Measurements from ENCODE around the gene AGFG2.
"Not testable (repeated sequence)": the region's sequence is repeated elsewhere in the genome, so short reads cannot be mapped to it uniquely, and the experiment has no call there.

Gene AGFG2

GRCh38 chr7:100532165-100533022 lies 6.6 kb upstream of the AGFG2 start:
- Histone ChIP-seq H3K4me3 (replicated peaks; ENCODE audit: insufficient read depth, low read length) (no peak overlapping the region), H3K27ac (replicated peaks) (no peak overlapping the region), H3K27me3 (ENCODE audit: insufficient read depth, poor library complexity, severe bottlenecking) (no peaks in the 10 kb centered on the region)
- TF ChIP-seq SPI1 (IDR thresholded peaks at IDR 0.05; ENCODE audit: borderline replicate concordance, low read depth) (no peak), POLR2AphosphoS5 (IDR thresholded peaks at IDR 0.05; ENCODE audit: low read depth) (no peak), REST (IDR thresholded peaks at IDR 0.05; ENCODE audit: insufficient replicate concordance, low read depth) (no peak), GABPA (IDR thresholded peaks at IDR 0.05; ENCODE audit: low read depth) (no peak), CTCF (IDR thresholded peaks at IDR 0.05; ENCODE audit: insufficient read depth, low read length) (no peak)
- no peak for DNase-seq (ENCODE audit: low read depth in 1 of 2, low spot score in 1 of 2)

- H3K27ac ChIP-seq (replicated peaks), result not testable (repeated sequence)
Measured at GRCh38 chr7:100535982-100536381, 3.0 kb upstream of the AGFG2 start.

GRCh38 chr7:100536695-100537094 lies 2.3 kb upstream of the AGFG2 start:
- not testable (repeated sequence) for H3K27me3 ChIP-seq (ENCODE audit: insufficient read depth, poor library complexity, severe bottlenecking); H3K27ac ChIP-seq (replicated peaks); DNase-seq (ENCODE audit: low read depth in 1 of 2, low spot score in 1 of 2); H3K4me3 ChIP-seq (replicated peaks; ENCODE audit: insufficient read depth, low read length)

More at GRCh38 chr7:100535982-100536381, 3.0 kb upstream of the AGFG2 start:
- not testable (repeated sequence) for H3K27me3 ChIP-seq (ENCODE audit: insufficient read depth, poor library complexity, severe bottlenecking); H3K4me3 ChIP-seq (replicated peaks; ENCODE audit: insufficient read depth, low read length); DNase-seq (ENCODE audit: low read depth in 1 of 2, low spot score in 1 of 2)

- H3K27me3 ChIP-seq (ENCODE audit: insufficient read depth, poor library complexity, severe bottlenecking), result no peaks in the 10 kb centered on the region
- DNase-seq (ENCODE audit: low read depth in 1 of 2, low spot score in 1 of 2), result no peak
- H3K27ac ChIP-seq (replicated peaks), result peak overlapping the region; percentile 49
Measured at GRCh38 chr7:100538348-100538653, 702 bp upstream of the AGFG2 start.

More at GRCh38 chr7:100538348-100538653, 702 bp upstream of the AGFG2 start:
- H3K4me3 ChIP-seq (replicated peaks; ENCODE audit: insufficient read depth, low read length), result peak overlapping the region; percentile 37
- TF ChIP-seq CTCF (IDR thresholded peaks at IDR 0.05; ENCODE audit: insufficient read depth, low read length), result no peak
- no peak for TF ChIP-seq POLR2AphosphoS5 (IDR thresholded peaks at IDR 0.05; ENCODE audit: low read depth)
- TF ChIP-seq REST (IDR thresholded peaks at IDR 0.05; ENCODE audit: insufficient replicate concordance, low read depth), result no peak
- TF ChIP-seq GABPA (IDR thresholded peaks at IDR 0.05; ENCODE audit: low read depth), result no peak
- no peak for TF ChIP-seq SPI1 (IDR thresholded peaks at IDR 0.05; ENCODE audit: borderline replicate concordance, low read depth)

Measured in HL-60 (cell line).